Heart left ventricle (tissue), 13 donors: Measurements from ENCODE around the gene SP140.

Experiments
- POLR2A ChIP-seq, 2 donors: fragments of 450-650 bp; IDR thresholded peaks; one replicate each; pipeline ENCODE4 v1.6.1; 2017; ENCODE audit warnings: antibody characterized with exemption in 2 of 2, mild to moderate bottlenecking in 2 of 2, moderate library complexity in 2 of 2
- TF ChIP-seq, protein P1 (sequence below), 12 donors: fragments of 200-600 bp; sonication (generic) in 4 of 12; IDR thresholded peaks; one replicate each; pipeline versions ENCODE4 v1.5.0 to v1.8.0; 2018 to 2022; ENCODE audit warnings: antibody characterized with exemption in 12 of 12, mild to moderate bottlenecking in 5 of 12
- donor health status: ischemic (EF 13 %, LVEDD 7.1; RV severe dilation, severe dysfunction).
- donor health status: DM: no; HTN: yes; CAD: no.
- donor health status: DM: no; HTN: no; CAD: no.
- donor health status: ischemic (EF 25% LVEDD 6.9; RV normal size, moderate dysfunction).
- donor health status: ischemic (EF 25% LVEDD 5.7; RV mildly dilated, moderate dysfunction).
- donor health status: ischemic (EF 35%, LVEDD 5.7; RV mildly dilated, moderate dysfunction).
- donor health status: nonischemic (EF 11% LVEDD 7.7; RV severe dilation, severe dysfunction).
- donor health status: DM: yes; HTN: yes; CAD: no.
- donor health status: PGD.
- donor health status: ischemic (EF 29% LVEDD 5.4; RV normal size, mild dysfunction).
- donor health status: nonischemic (EF 23%, LVEDD 6.1; RV moderate dilation, normal function).

DNA sequence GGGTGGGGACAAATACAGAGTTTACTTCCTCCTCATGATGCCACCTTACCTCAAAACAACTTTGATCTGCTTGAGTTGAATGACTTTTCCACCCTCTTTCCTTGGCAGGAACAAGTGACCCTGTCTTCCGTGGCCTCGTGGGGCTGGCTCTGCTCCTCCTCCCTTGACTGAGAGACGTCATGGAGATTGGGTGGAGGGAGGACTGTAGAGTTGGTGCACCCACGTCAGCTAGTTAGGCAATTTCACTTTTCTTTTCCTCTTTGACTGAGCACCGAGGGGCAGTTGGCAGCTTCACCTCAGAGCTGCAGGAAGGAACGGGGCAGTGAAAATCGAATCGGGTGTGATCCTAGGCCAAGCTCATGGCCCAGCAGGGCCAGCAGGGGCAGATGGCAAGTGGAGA is at the start of gene SP140:
- TF ChIP-seq, protein P1, sequence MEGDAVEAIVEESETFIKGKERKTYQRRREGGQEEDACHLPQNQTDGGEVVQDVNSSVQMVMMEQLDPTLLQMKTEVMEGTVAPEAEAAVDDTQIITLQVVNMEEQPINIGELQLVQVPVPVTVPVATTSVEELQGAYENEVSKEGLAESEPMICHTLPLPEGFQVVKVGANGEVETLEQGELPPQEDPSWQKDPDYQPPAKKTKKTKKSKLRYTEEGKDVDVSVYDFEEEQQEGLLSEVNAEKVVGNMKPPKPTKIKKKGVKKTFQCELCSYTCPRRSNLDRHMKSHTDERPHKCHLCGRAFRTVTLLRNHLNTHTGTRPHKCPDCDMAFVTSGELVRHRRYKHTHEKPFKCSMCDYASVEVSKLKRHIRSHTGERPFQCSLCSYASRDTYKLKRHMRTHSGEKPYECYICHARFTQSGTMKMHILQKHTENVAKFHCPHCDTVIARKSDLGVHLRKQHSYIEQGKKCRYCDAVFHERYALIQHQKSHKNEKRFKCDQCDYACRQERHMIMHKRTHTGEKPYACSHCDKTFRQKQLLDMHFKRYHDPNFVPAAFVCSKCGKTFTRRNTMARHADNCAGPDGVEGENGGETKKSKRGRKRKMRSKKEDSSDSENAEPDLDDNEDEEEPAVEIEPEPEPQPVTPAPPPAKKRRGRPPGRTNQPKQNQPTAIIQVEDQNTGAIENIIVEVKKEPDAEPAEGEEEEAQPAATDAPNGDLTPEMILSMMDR (IDR thresholded peaks at IDR 0.05): no peak
- TF ChIP-seq POLR2A (IDR thresholded peaks at IDR 0.05): no peak
